ENCODE measurements around the gene CMAS.
"Not testable (repeated sequence)": the region's sequence is repeated elsewhere in the genome, so short reads cannot be mapped to it uniquely, and the experiment has no call there.

The CMAS gene

GRCh38 chr12:22002430-22002829 is 43.6 kb upstream of the CMAS start:
- Histone ChIP-seq H3K9me2 (replicated peaks; ENCODE audit: insufficient read depth, low read length) (no peaks in the 10 kb centered on the region), H3K27ac (ENCODE audit: low read depth, low read length) (no peak overlapping the region), H3K36me3 (ENCODE audit: low read length) (no peaks in the 10 kb centered on the region), H3K9ac (ENCODE audit: low read length) (no peak overlapping the region), H3K4me2 (ENCODE audit: low read depth, low read length, poor library complexity, severe bottlenecking) (no peak overlapping the region), H3K27me3 (ENCODE audit: low read length) (no peaks in the 10 kb centered on the region), H2AFZ (ENCODE audit: low read depth, low read length, severe bottlenecking) (no peak overlapping the region), H3F3A (ENCODE audit: insufficient read depth) (no peaks in the 10 kb centered on the region), H3K4me3 (ENCODE audit: insufficient read depth, low read length, poor library complexity, severe bottlenecking) (no peak overlapping the region), H3K79me2 (ENCODE audit: insufficient read depth, low read length) (no peaks in the 10 kb centered on the region), H4K20me1 (ENCODE audit: low read depth, low read length) (no peaks in the 10 kb centered on the region), H3K9me3 (ENCODE audit: insufficient read depth, low read length) (no peaks in the 10 kb centered on the region)
- TF ChIP-seq CTCF (IDR thresholded peaks at IDR 0.05; ENCODE audit: insufficient read depth, low read length, poor library complexity, severe bottlenecking) (no peak), EZH2phosphoT487 (conservative IDR thresholded peaks at IDR 0.05; ENCODE audit: low read length) (no peak)

- H3K4me3 ChIP-seq (ENCODE audit: insufficient read depth, low read length, poor library complexity, severe bottlenecking); H3K79me2 ChIP-seq (ENCODE audit: insufficient read depth, low read length); H3K9me2 ChIP-seq (replicated peaks; ENCODE audit: insufficient read depth, low read length); H3K9ac ChIP-seq (ENCODE audit: low read length); H3K27me3 ChIP-seq (ENCODE audit: low read length); H2AFZ ChIP-seq (ENCODE audit: low read depth, low read length, severe bottlenecking); H3K36me3 ChIP-seq (ENCODE audit: low read length); H3K4me2 ChIP-seq (ENCODE audit: low read depth, low read length, poor library complexity, severe bottlenecking); H4K20me1 ChIP-seq (ENCODE audit: low read depth, low read length); H3K9me3 ChIP-seq (ENCODE audit: insufficient read depth, low read length); H3K27ac ChIP-seq (ENCODE audit: low read depth, low read length); H3F3A ChIP-seq (ENCODE audit: insufficient read depth): not testable (repeated sequence)
These were observed 38.2 kb upstream of the CMAS start for GRCh38 chr12:22007794-22008193.

- Histone ChIP-seq H3K9ac (ENCODE audit: low read length) (no peak overlapping the region), H3K4me3 (ENCODE audit: insufficient read depth, low read length, poor library complexity, severe bottlenecking) (no peak overlapping the region), H2AFZ (ENCODE audit: low read depth, low read length, severe bottlenecking) (no peak overlapping the region), H3K4me2 (ENCODE audit: low read depth, low read length, poor library complexity, severe bottlenecking) (no peak overlapping the region), H3K9me3 (ENCODE audit: insufficient read depth, low read length) (no peaks in the 10 kb centered on the region), H3K9me2 (replicated peaks; ENCODE audit: insufficient read depth, low read length) (no peaks in the 10 kb centered on the region), H3K36me3 (ENCODE audit: low read length) (no peaks in the 10 kb centered on the region), H3K27ac (ENCODE audit: low read depth, low read length) (no peak overlapping the region), H3K79me2 (ENCODE audit: insufficient read depth, low read length) (no peaks in the 10 kb centered on the region), H3K27me3 (ENCODE audit: low read length) (no peaks in the 10 kb centered on the region), H3F3A (ENCODE audit: insufficient read depth) (no peaks in the 10 kb centered on the region), H4K20me1 (ENCODE audit: low read depth, low read length) (no peaks in the 10 kb centered on the region)
- no peak for TF ChIP-seq CTCF (IDR thresholded peaks at IDR 0.05; ENCODE audit: insufficient read depth, low read length, poor library complexity, severe bottlenecking)
- no peak for TF ChIP-seq EZH2phosphoT487 (conservative IDR thresholded peaks at IDR 0.05; ENCODE audit: low read length)
These were observed 37.8 kb upstream of the CMAS start for GRCh38 chr12:22008196-22008595.

- no peaks in the 10 kb centered on the region for H4K20me1 ChIP-seq (ENCODE audit: low read depth, low read length)
- no peak overlapping the region for H3K4me3 ChIP-seq (ENCODE audit: insufficient read depth, low read length, poor library complexity, severe bottlenecking)
- H3K27ac ChIP-seq (ENCODE audit: low read depth, low read length) = no peak overlapping the region
- no peaks in the 10 kb centered on the region for H3K9me2 ChIP-seq (replicated peaks; ENCODE audit: insufficient read depth, low read length)
- H3K79me2 ChIP-seq (ENCODE audit: insufficient read depth, low read length) = no peaks in the 10 kb centered on the region
- H3F3A ChIP-seq (ENCODE audit: insufficient read depth) = no peaks in the 10 kb centered on the region
- TF ChIP-seq EZH2phosphoT487 (conservative IDR thresholded peaks at IDR 0.05; ENCODE audit: low read length) = no peak
- no peak for TF ChIP-seq CTCF (IDR thresholded peaks at IDR 0.05; ENCODE audit: insufficient read depth, low read length, poor library complexity, severe bottlenecking)
- H3K9ac ChIP-seq (ENCODE audit: low read length) = no peak overlapping the region
- no peaks in the 10 kb centered on the region for H3K27me3 ChIP-seq (ENCODE audit: low read length)
- H3K36me3 ChIP-seq (ENCODE audit: low read length) = no peaks in the 10 kb centered on the region
- no peaks in the 10 kb centered on the region for H3K9me3 ChIP-seq (ENCODE audit: insufficient read depth, low read length)
- no peak overlapping the region for H2AFZ ChIP-seq (ENCODE audit: low read depth, low read length, severe bottlenecking)
- no peak overlapping the region for H3K4me2 ChIP-seq (ENCODE audit: low read depth, low read length, poor library complexity, severe bottlenecking)
These were observed 31.8 kb upstream of the CMAS start for GRCh38 chr12:22014041-22014782.

Measured in SU-DHL-6 (cell line).